ENCODE measurements around the gene FNBP1. TPM values are rescaled to one million over a fixed set of nuclear protein-coding genes. Genes with fewer than 3 reads are reported as not detected.
A peak's percentile ranks its signal among the peaks of the same experiment; 100 is the strongest.
"Not testable (repeated sequence)": the region's sequence is repeated elsewhere in the genome, so short reads cannot be mapped to it uniquely, and the experiment has no call there.

The FNBP1 gene
- total RNA-seq, 8 experiments from 2014 or later = 18.1 to 85.3 (median 29.3) TPM

DNA sequence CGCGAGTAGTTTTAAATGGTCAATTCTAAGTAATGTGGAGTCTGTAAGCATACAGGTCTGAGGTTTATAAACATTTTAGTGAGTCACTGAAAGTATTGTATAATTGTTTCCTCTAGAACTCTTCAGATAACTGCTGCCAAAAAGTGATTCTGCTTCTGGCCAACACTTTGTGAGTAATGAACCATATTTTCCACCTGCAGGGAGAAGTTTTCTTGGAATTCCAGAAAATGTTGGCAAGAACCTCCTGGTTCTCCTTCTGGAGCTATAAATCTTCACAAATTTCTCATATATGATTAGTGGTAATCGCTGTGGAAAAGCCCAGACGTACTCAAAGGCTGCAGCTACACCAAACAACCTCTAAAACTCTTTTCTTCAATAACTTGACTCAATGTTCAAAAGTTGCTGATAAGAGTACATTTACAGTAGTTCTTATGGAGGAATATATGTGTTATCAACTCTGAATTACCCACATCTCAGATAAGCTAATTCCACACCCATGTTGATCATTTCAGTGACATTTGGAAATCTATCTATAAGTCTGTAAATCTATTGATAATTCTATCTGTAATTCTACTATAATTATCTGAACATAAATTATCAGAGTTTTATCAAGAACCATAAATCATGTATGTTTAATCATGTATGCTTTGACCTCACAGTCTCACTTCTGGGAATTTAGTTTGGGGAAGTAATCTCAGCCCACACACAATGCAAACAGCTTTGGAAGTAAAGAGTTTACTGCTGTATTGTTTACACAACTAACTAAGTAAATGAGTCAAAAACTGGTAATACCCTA lies 74.1 kb downstream of the FNBP1 start:
- 25 to 100% (median 80%) methylated on average over 1 to 4 of the region's 4 CpGs; no CpG with 5 or more reads in 3 of the 10 experiments for WGBS, 10 experiments
- ATAC-seq (replicated peaks in 6 of 8) = peak in 2 of 8 experiments; percentile 16 to 21
- in situ Hi-C loops (cut with MboI; ENCODE audit: low pct_unique_long_range_greater_than_20kb in 2 of 9, low sequenced_read_pairs in 9 of 9, unreplicated experiment in 9 of 9) = no loop called here
- Histone ChIP-seq H3K4me1 (replicated peaks in 1 of 2) (peaks cover 5 to 12% of the 10 kb centered on the region in 2 donors), H3K27ac (no peak overlapping the region), H3K4me3 (no peak overlapping the region)

GRCh38 chr9:129964901-129965734 lies 77.9 kb downstream of the FNBP1 start:
- in situ Hi-C loops (cut with MboI; ENCODE audit: low pct_unique_long_range_greater_than_20kb in 2 of 9, low sequenced_read_pairs in 9 of 9, unreplicated experiment in 9 of 9) = no loop called here
- Histone ChIP-seq H3K27ac (peak overlapping the region in 1 of 2 donors; percentile 64), H3K4me1 (replicated peaks in 1 of 2) (peaks cover 13 to 27% of the 10 kb centered on the region in 2 donors), H3K4me3 (no peak overlapping the region)
- WGBS, 10 experiments = 23 to 79% (median 69%) methylated on average over 2 to 20 of the region's 21 CpGs
- peak in 6 of 8 experiments; percentile 13 to 69 (median 28) for ATAC-seq (replicated peaks in 6 of 8)

GRCh38 chr9:129962889-129963703 lies 79.9 kb downstream of the FNBP1 start:
- peak; percentile 35 to 95 (median 79) for ATAC-seq (replicated peaks in 6 of 8)

DNA sequence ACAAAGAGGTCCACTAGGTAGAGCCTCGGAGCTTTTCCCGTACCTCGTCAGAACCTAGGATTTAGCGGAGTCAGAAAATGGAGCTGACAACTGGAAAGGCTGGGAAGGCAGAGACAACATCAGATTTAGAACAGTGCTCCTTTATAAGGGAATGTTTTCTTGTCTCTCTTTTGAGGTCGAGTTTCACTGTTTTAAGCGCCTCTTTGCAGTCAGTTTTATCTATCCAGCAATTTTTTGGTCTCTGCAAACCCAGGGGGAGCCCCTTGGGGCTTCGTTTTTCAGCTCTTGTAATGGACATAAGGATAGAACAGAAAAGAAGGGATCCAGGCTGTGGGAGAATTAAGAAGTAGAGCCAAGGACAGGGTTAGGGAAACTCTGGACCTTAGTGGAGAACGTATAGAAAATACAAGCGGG lies 80.5 kb downstream of the FNBP1 start:
- 0 to 80% (median 49%) methylated on average over 1 to 9 of the region's 9 CpGs; no CpG with 5 or more reads in 1 of the 10 experiments for WGBS, 10 experiments
- ATAC-seq (replicated peaks in 6 of 8) = peak in 6 of 8 experiments; percentile 8 to 52 (median 13)
- in situ Hi-C loops (cut with MboI; ENCODE audit: low pct_unique_long_range_greater_than_20kb in 2 of 9, low sequenced_read_pairs in 9 of 9, unreplicated experiment in 9 of 9) = no loop called here
- H3K4me3 ChIP-seq = peak overlapping the region in 2 of 5 donors; percentile 16 to 26
- H3K4me1 ChIP-seq (replicated peaks in 1 of 2) = peaks cover 13 to 27% of the 10 kb centered on the region in 2 donors
- peak overlapping the region; percentile 43 to 71 for H3K27ac ChIP-seq

More at GRCh38 chr9:129962889-129963703, 79.9 kb downstream of the FNBP1 start:
- WGBS, 10 experiments = 6 to 77% (median 21%) methylated on average over 1 to 12 of the region's 14 CpGs
- Histone ChIP-seq H3K4me3 (peak overlapping the region in 4 of 5 donors; percentile 9 to 26 (median 12)), H3K4me1 (replicated peaks in 1 of 2) (peaks cover 13 to 27% of the 10 kb centered on the region in 2 donors), H3K27ac (peak overlapping the region; percentile 46 to 71)
- in situ Hi-C loops (cut with MboI; ENCODE audit: low pct_unique_long_range_greater_than_20kb in 2 of 9, low sequenced_read_pairs in 9 of 9, unreplicated experiment in 9 of 9) = no loop called here

DNA sequence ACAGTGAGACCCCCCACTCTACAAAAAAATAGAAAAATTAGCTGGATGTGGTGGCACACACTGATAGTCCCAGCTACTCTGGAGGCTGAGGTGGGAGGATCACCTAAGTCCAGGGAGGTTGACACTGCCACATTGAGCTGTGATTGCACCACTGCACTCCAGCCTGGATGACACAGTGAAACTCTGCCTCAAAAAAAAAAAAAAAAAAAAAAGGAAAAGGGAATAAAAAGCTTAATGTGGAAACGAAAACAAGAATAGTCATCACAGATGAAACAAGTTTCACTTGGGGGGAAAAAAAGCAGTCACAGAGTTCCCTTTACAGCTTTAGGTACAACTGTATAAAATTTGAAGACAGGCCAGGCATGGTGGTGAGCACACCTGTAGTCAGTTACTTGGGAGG lies 84.2 kb downstream of the FNBP1 start:
- in situ Hi-C loops (cut with MboI; ENCODE audit: low pct_unique_long_range_greater_than_20kb in 2 of 9, low sequenced_read_pairs in 9 of 9, unreplicated experiment in 9 of 9) = no loop called here

DNA sequence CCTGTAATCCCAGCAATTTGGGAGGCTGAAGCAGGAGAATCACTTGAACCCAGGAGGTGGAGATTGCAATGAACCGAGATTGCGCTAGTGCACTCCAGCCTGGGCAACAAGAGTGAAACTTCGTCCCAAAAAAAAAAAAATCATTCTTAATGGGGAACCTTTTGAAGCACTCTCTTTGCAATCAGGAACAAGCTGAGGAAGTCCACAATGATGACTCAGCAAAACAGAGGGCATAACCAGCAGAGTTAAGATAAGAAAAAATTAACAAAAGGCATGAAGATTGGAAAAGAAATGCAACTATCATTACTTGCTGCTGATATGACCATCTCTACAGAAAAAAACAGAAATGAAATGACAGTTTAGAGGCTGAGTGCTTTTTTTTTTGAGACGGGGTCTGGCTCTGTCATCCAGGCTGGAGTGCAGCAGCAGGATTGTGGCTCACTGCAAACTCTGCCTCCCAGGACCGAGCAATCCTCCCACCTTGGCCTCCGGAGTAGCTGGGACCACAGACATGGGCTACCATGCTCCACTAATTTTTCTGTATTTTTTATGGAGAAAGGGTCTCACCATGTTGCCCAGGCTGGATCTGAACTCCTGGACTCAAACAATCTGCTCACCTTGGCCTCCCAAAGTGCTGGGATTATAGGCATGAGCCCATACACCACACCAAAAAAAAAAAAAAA lies 88.0 kb downstream of the FNBP1 start:
- in situ Hi-C loops (cut with MboI; ENCODE audit: low pct_unique_long_range_greater_than_20kb in 2 of 9, low sequenced_read_pairs in 9 of 9, unreplicated experiment in 9 of 9) = no loop called here
- Histone ChIP-seq H3K4me3 (no peak overlapping the region), H3K4me1 (replicated peaks in 1 of 2) (no peaks in the 10 kb centered on the region), H3K27ac (peak overlapping the region in 1 of 2 donors; percentile 22)
- ATAC-seq (replicated peaks in 6 of 8) = peak in 1 of 8 experiments; percentile 29
- WGBS, 10 experiments = 76 to 94% (median 91%) methylated on average over 3 to 5 of the region's 6 CpGs; no CpG with 5 or more reads in 2 of the 10 experiments

More for the DNA sequence above, 84.2 kb downstream of the FNBP1 start:
- Histone ChIP-seq H3K4me1 (replicated peaks in 1 of 2) (peaks cover 7 to 14% of the 10 kb centered on the region in 2 donors), H3K4me3 (no peak overlapping the region), H3K27ac (no peak overlapping the region)
- WGBS, 10 experiments = 60 to 100% (median 100%) methylated on average over 1 of the region's 1 CpG; no CpG with 5 or more reads in 3 of the 10 experiments
- ATAC-seq (replicated peaks in 6 of 8) = no peak

DNA sequence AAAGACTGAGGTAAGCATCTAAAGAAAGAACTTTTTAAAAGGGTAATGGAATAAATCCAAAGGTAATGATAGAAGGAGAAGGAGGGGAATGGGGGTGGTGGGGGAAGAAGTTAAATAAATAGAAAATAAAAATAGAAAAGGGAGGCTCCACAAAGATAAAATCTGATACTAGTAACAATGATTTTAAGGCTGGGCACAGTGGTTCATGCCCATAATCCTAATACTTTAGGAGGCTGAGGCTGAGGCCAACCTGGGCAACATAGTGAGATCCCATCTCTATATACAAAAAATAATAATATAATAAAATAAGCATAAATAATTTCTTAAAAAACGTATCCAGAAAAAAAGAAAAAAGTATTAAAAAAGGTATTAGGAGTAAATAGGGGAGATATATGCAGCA lies 89.3 kb downstream of the FNBP1 start:
- in situ Hi-C loops (cut with MboI; ENCODE audit: low pct_unique_long_range_greater_than_20kb in 2 of 9, low sequenced_read_pairs in 9 of 9, unreplicated experiment in 9 of 9) = no loop called here
- H3K4me3 ChIP-seq = no peak overlapping the region
- no peak overlapping the region for H3K27ac ChIP-seq
- no peak for ATAC-seq (replicated peaks in 6 of 8)
- 40 to 100% (median 82%) methylated on average over 1 of the region's 1 CpG; no CpG with 5 or more reads in 2 of the 10 experiments for WGBS, 10 experiments
- no peaks in the 10 kb centered on the region for H3K4me1 ChIP-seq (replicated peaks in 1 of 2)

DNA sequence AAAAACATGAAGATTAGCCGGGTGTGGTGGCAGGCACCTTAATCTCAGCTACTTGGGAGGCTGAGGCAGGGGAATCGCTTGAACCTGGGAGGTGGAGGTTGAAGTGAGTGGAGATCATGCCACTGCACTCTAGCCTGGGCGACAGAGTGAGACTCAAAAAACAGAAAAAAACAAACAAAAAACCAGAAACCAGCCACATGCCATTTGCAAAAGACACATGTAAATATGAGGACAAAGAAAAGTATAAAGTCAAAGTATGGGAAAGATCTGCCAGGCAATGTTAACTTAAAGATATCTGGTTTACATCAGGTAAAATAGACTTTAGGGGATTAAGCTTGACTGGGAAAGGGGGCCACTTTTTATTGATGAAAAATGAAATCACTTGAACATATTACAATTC lies 90.7 kb downstream of the FNBP1 start:
- no peak overlapping the region for H3K4me3 ChIP-seq
- WGBS, 10 experiments = 78 to 100% (median 100%) methylated on average over 1 to 3 of the region's 3 CpGs; no CpG with 5 or more reads in 3 of the 10 experiments
- H3K27ac ChIP-seq = no peak overlapping the region
- in situ Hi-C loops (cut with MboI; ENCODE audit: low pct_unique_long_range_greater_than_20kb in 2 of 9, low sequenced_read_pairs in 9 of 9, unreplicated experiment in 9 of 9) = no loop called here
- ATAC-seq (replicated peaks in 6 of 8) = no peak
- H3K4me1 ChIP-seq (replicated peaks in 1 of 2) = no peaks in the 10 kb centered on the region

GRCh38 chr9:129949821-129950220 lies 93.2 kb downstream of the FNBP1 start:
- Histone ChIP-seq H3K27ac (no peak overlapping the region), H3K4me3 (no peak overlapping the region)
- WGBS, 10 experiments = 30 to 100% (median 87%) methylated on average over 2 to 5 of the region's 5 CpGs

GRCh38 chr9:129948626-129949025 lies 94.4 kb downstream of the FNBP1 start:
- H3K27ac ChIP-seq; in situ Hi-C loops (cut with MboI; ENCODE audit: low pct_unique_long_range_greater_than_20kb in 2 of 9, low sequenced_read_pairs in 9 of 9, unreplicated experiment in 9 of 9); ATAC-seq (replicated peaks in 6 of 8); H3K4me1 ChIP-seq (replicated peaks in 1 of 2); H3K4me3 ChIP-seq: not testable (repeated sequence)
- 62 to 100% (median 100%) methylated on average over 1 to 7 of the region's 7 CpGs; no CpG with 5 or more reads in 3 of the 10 experiments for WGBS, 10 experiments

More at GRCh38 chr9:129949821-129950220, 93.2 kb downstream of the FNBP1 start:
- ATAC-seq (replicated peaks in 6 of 8) = no peak
- H3K4me1 ChIP-seq (replicated peaks in 1 of 2) = no peaks in the 10 kb centered on the region
- in situ Hi-C loops (cut with MboI; ENCODE audit: low pct_unique_long_range_greater_than_20kb in 2 of 9, low sequenced_read_pairs in 9 of 9, unreplicated experiment in 9 of 9) = no loop called here

- 31 to 100% (median 93%) methylated on average over 1 to 6 of the region's 6 CpGs for WGBS, 10 experiments
- in situ Hi-C loops (cut with MboI; ENCODE audit: low pct_unique_long_range_greater_than_20kb in 2 of 9, low sequenced_read_pairs in 9 of 9, unreplicated experiment in 9 of 9) = no loop called here
Observed at GRCh38 chr9:129946246-129946995, 96.6 kb downstream of the FNBP1 start.

More at GRCh38 chr9:129946246-129946995, 96.6 kb downstream of the FNBP1 start:
- ATAC-seq (replicated peaks in 6 of 8) = peak in 3 of 8 experiments; percentile 73 to 84 (median 79)
- Histone ChIP-seq H3K27ac (no peak overlapping the region), H3K4me1 (replicated peaks in 1 of 2) (no peaks in the 10 kb centered on the region), H3K4me3 (no peak overlapping the region)

All from motor neuron (in vitro differentiated cells).